GM18907 (cell line): Measurements from ENCODE around the gene PDE1A.

Source experiments
- ATAC-seq: cut with Tn5 transposase; IDR thresholded peaks from one replicate; pipeline ENCODE4 v1.9.1; 2021; ENCODE audit warnings: mild to moderate bottlenecking, moderate library complexity; ENCODE audit not compliant: unreplicated experiment

The PDE1A gene

DNA sequence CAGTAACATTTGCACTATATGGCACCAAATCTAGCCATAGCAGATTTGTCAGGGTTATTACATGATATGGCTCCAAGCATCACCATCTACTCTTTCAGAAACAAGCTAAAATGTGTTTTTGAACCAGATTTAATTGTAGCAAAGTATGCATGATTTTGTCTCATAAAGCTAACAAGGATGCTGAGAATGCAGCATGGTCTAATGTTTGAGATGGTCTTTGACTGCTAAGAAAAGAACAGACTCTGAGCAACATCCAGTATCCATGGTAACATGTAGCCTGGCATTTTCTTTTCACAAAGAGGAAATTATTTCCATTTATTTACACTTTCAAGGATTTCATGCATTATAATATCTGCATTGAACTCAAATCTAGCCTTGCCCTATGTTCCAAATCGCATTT, 206.5 kb downstream of the PDE1A start:
- ATAC-seq = no peak

DNA sequence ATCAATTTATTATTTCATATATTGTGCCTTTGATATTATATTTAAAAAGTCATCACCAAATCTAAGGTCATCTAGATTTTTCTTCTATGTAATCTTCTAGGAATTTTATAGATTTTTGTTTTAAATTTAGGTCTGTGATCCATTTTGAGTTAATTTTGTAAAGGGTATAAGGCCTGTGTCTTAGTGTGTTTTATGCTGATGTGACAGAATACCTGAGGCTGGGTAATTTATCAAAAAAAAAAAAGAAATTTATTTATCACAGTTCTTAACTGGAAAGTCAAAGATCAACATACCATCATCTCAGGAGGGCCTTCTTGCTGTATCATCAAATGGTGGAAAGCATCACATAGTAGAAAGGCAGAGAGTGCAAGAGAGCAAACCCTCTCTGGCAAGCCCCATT, 216.2 kb downstream of the PDE1A start:
- ATAC-seq = no peak

DNA sequence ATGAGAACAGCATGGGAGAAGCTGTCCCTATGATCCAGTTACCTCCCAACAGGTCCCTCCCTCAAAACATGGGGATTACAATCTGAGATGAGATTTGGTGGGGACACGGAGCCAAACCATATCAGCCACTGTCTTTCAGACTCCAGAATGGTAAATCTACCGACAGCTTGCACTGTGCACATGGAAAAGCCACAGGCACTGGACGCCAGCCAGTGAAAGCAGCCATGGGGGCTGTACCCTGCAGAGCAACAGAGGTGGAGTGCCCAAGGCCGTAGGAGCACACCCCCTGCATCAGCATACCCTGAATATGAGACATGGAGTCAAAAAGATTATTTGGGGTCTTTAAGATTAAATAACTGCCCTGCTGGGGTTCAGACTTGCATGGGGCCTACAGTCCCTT, 218.4 kb downstream of the PDE1A start:
- ATAC-seq = no peak

DNA sequence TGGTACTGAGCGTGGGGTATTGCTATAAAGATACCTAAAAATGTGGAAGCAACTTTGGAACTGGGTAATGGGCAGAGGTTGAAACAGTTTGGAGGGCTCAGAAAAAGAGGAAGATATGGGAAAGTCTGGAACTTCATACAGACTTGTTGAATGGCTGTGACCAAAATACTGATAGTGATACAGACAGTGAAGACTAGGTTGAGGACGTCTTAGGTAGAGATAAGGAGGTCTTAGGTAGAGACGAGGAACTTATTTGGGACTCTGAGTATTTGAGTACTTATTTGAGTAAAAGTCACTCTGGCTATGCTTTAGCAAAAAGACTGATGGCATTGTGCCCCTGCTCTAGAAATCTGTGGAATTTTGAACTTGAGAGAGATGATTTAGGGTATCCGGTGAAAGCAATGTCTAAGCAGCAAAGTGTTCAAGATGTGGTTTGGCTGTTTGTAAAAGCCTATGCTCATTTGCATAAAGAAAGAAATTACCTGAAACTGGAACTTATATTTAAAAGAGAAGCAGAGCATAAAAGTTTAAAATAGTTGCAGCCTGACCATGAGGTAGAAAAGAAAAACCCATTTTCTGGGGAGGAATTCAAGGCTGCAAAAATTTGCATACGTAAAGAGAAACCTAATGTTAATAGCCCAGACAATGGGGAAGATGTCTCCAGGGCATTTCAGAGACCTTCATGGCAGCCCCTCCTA, 219.6 kb downstream of the PDE1A start:
- peak; percentile 78 for ATAC-seq

DNA sequence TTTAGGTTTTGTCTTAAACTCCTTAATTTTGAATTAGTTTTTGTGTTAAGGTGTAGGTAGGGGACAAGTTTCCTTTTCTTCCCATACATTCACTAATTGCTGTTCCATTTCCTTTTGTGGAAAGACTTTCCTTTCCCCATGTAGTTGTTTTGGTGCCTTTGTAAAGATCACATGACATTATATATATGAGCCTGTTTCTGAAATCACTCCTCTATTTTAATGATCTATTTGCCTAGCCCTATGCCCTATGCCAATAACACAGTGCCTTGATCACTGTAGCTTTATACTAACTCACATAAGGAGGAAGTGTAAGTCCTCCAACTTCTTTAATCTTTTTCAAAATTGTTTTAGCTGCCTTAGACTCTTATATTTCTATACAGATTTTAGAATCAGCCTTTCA, 229.3 kb downstream of the PDE1A start:
- no peak for ATAC-seq

DNA sequence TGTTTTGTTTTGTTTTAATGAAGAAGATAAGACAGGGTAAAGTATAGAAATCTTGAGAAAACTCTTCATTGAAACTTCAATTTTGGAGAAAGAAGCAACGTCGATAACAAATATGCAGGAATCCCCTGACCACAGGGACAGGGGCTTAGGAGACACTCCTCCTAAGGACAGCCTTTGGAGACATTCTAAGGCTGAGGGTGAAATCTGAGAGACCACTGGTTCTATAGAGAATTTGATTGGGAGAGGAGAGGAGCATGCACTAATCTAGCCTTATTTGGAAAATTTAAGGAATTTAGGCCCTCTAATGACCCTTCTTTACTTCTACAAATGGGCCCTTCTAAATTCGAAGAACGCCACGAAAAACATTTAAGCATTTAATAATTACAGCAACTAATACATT, 233.5 kb downstream of the PDE1A start:
- ATAC-seq = no peak

DNA sequence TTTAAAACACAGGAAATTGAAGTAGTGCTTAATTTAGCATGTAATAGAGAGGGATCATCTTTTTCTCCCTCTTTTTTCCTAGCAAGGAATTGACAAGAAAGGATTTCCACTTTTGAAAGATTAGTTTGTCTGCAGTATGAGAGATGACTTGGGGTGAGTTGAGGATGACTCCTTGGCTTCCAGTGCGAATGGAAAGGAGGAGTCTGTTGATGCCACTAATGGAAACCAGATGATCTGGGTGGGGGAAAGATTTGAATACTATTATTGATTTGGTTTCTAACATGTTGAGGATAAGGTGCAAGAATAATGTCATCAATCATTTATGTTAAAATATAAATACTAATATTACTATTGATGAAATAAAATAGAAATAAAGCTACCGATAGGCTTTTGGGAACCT, 235.8 kb downstream of the PDE1A start:
- no peak for ATAC-seq

DNA sequence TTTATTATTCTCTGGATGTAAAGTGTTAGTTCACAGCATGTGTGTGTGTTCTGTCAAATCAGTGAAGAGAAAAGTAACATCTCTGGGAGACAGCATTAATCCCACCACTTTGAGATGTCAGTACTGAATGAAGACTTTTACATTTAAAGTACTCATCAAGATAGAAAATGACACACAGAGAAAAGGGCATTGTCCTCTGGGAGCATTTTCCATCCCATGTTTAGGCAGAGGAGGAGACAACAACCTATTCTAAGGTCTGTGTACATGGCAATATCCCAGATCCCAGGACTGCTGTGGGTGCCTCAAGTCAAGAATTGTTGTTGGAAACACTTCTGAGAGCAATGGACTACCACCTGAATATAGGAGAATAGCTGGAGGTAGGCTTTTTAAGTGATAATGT, 239.7 kb downstream of the PDE1A start:
- no peak for ATAC-seq

DNA sequence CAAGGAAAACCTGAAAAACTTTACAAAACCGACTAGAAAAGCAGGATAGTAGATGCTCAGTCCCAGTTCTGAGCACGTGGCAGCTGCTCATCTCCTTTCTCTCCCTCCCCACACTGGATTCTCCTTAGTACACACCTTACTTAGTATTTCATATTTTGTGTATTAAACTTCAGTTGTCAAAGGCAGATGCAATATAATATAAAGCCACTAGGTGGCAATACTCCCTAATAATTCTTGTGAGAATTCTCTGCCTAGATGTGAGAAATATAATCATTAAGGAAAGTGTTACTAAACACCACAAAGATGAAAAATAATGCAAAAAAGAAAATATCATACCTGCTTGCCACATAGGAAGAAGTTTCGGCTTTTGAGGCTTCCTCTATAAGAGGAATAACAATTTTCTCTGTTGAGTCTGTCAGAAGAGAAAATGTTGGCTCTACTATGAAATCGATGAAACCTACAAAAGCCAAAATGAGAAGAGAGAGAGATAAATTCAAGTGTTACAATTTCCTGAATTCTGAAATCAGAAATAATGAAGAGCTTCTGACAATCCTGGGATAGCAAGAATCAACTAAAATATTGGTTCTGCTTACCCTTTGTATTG, 240.6 kb downstream of the PDE1A start:
- ATAC-seq = peak; percentile 79

DNA sequence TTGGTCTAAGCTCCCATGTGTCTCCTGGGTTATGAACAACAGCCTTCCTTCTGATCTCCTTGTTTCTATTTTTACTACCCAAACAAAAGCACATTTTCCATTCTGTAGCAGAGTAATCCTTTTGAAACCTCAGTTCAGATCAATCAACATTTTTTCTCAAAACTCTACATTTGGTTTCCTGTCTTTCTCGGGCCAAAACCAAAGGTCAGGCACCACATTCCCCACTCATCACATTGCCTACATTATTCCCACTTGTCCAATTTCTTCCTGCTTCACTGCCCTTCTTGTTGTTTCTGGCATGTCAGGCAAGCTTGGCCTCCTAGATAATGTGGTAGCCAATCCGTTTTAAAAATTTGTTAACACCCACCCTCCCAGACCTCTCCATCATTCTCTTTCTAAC, 244.4 kb downstream of the PDE1A start:
- ATAC-seq = no peak

DNA sequence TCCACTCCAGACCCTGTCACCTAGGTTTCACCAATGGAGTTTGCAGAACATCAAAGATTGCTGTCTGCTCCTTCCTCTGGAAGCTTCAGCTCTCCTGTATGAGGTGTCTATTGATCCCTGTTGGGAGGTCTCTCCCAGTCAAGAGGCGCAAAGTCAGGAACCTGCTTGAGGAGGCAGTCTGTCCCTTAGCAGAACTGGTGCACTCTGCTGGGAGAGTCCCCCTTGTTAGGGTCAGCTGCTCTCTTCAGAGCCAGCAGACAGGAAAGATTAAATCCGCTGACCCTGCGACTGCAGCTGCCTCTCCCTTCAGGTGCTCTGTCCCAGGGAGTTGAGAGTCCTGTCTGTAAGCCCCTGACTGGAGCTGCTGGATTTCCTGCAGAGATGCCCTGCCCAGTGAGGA, 245.5 kb downstream of the PDE1A start:
- ATAC-seq = no peak

DNA sequence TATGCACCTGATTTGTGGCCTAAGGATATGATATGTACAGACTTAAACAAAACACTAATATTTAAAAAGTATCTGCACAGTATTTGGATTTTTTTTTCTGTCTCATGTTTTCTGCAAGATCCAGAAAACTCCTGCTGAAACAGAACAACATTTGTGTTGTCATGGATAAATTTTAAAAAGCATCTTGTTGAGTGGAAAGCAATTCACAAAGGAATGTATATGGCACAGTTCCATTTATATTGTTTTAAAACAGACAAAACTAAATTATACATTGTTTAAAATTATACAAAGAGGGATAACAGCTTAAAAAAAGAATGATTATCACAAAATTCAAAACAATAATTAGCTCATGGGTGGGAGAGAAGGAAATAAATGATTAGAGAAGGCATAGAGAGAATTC, 247.7 kb downstream of the PDE1A start:
- no peak for ATAC-seq

DNA sequence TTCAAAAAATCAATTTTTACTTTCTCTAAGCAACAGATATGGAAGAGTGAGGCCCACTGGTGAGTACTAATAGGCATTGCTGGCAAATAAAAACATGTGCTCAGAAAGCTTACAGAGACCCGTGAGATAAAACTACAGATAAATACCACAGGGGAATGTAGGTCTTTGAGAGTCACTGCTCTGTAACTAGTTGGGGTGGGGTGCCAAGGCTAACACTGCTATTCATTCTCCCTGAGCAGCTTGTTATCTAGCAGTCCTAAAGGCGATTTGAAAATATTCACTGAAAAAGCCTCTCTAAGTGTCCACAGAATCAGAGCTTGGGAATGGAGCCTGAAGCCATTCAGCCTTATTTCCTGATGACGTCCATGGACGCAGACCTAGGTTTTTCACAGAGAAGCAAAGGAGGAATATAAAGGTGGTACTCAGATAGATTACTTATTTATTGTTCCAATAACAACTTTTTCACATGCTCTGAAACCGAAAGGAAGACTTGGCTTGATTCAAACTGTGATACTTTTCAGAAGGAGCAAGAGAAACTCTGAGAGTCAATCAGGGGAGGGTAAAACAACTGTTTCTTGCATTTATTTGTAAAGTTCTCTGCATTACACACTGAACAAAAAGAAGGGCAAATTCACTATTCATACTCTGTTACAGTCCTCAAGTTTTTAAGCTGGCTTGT, 252.8 kb downstream of the PDE1A start:
- ATAC-seq = peak; percentile 79

DNA sequence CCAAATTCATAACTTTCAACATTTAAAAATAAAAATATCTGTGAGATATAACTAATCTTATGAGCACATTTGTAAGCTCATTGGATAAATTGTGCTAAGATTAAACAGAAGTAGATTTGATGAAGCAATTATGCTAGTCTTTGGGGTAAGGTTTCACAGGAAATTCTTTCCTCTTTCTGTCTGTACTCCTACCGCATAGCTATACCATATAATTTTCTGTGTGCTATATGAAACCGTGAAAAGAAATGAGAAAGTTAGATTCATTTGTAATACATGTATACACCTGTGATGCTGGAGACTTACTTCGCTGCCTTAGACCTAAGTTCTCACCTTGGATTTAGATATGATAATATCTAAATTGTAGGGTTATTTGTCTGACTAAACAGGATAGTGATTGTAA, 256.5 kb downstream of the PDE1A start:
- ATAC-seq = no peak

DNA sequence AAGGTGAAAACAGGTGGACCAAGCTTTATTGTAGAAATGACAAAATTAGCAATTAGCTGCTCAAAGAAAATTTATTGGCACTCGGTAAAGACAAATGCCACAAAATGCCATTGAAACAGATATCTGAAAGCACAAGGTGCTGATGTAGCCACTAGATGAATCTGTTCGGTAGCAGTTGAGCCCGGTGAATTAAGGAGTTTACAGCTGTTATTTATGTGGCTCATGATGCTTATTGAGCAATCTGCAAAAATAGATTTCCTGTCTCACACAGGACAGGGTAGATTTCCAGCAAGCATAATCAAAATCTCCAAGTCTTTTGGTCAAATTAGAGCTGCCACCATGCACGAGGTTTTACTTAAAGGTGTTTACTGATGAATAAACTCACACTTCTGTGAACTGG, 259.0 kb downstream of the PDE1A start:
- no peak for ATAC-seq

DNA sequence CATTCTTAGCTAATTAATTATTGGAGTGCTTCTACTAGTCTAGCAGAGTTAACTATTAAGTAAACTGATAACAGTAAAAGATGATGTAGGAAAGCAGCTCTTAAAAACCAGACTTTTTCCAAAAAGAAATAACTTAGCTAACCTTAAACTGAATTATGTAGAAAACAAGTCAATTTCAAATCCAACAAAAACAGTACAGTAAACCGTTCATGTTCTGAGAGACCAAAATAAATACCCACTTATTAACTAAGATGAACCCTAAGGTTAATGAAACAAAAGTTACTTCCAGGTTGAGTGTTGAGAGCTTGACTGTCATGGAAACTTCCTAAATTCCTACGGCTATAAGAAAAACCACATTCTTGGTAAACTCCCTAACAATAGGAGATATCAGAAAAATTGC, 260.0 kb downstream of the PDE1A start:
- no peak for ATAC-seq

DNA sequence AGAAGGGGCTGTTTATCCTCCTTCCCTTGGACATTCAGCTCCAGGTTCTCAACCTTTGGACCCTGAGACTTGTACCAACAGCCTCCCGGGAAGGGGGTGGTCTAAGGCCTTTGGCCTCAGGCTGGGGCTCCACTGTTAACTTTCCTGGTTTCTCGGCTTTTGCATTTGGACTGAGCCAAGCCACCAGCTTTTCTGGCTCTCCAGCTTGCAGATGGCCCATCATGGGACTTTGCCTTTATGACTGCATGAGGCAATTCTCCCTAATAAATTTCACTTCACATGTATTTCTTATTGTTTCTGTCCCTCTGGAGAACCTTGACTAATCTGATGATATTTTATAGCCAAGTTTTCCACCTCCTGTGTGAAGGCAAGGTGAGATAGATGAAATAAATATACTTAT, 260.4 kb downstream of the PDE1A start:
- ATAC-seq = no peak

DNA sequence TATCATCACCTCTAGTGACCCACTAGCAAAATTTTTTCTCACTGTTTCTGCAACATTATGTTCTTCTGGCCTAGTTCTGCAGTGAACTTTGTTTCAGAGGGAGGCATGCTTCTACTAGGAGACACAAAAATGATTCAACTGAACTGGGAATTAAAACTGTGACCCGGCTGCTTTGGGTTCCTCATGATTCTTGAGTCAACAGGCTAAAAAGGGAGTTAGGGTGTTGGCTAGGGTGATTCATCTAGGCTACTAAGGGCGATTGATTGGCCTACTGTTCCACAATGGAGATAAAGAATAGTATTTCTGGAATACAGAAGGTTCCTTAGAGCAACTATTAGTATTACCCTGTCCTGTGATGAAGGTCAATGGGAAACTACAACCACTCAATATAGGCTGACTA, 261.6 kb downstream of the PDE1A start:
- no peak for ATAC-seq

DNA sequence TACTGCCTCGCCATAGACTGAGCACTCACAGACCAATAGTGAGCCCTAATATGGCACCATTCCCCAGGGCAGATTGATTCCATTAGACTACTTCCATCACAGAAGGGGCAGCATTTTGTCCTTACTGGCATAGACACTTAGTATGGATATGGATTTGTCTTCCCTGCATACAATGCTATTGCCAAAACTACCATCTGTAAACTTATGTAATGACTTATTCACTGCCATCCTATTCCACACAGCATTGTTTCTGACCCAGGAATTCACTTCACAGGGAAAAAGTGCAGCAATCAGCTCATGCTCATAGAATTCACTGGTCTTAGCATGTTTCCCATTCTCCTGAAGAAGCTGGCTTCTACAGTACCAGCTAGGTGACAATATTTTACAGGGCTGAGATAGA, 262.1 kb downstream of the PDE1A start:
- no peak for ATAC-seq

DNA sequence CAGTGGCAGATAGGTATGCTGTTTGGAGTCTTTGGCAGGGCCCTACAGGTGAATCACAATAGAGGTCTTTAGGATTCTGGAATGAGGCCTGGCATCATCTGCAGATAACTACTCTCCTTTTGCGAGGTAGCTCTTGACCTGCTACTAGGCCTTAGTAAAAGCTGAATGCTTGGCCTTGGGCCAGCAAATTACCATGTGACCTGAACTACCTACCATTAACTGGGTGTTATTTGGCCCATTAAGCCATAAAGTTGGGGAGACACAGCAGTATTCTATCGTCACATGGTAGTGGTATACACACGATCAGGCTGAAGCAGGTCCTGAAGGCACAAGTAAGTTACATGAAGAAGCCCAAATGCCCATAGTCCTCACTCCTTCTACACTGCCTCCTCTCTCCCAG, 263.0 kb downstream of the PDE1A start:
- ATAC-seq = no peak

DNA sequence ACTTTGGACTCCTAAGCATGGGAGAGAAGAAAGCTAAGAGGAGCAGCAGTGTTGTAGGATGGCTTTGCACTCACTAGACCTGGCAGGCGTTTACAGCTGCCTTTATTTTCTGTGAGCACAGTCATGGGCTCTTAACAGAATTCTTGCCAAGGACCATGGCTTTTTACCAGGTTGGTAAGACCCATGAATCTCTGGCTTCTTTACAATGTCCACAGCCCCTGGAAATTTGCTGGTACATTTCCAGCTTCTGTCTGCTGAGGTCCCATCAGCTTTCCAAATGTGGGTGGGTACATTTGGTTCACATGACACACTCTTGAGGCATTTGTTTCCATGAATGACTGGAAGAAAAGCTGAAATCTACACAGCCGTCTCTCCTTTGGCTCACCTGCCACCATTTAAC, 278.5 kb downstream of the PDE1A start:
- ATAC-seq = no peak

DNA sequence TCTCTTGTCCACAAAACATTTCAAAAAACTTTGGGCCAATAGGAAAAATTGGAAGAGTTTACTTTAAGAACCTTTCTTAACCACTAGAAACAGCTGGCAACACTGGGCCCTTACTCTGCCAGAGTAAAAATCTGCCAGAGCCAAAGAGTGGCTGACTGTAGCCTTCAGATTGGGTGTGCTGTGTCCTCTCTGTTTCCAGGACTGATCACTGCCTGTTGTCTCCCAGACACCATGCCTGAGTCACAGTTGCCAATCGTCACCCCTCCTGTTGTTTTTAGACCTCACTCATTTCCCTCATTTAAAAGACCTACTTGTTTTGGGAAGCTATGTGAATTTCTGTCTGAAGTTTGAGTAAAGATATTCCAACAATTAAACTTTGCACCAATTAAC, 282.1 kb downstream of the PDE1A start:
- ATAC-seq = no peak
